B cell (primary cell): Measurements from ENCODE around the gene TWNK. TPM values are rescaled to one million over a fixed set of nuclear protein-coding genes. Genes with fewer than 3 reads are reported as not detected.

Experiments used
- ATAC-seq: fragments of 200-7000 bp; cut with Tn5 transposase; one replicate; pipeline ENCODE4 v1.10.0; 2021; ENCODE audit warnings: low read depth, mild to moderate bottlenecking, moderate number of reproducible peaks, moderate library complexity
- CTCF ChIA-PET: fragments of 350-600 bp; sonication (Branson Sonifier 250); formaldehyde crosslinking; loops from one replicate; lab custom pipeline; 2021; ENCODE audit warnings: antibody characterized with exemption, inconsistent platforms; lab: Charles Lee
- POLR2A ChIA-PET: fragments of 350-600 bp; sonication (Branson Sonifier 250); formaldehyde crosslinking; loops from one replicate; lab custom pipeline; 2021; ENCODE audit warnings: antibody characterized with exemption; lab: Charles Lee
- DNase-seq: peaks from one replicate; pipeline ENCODE4 v3.0.0; 2013
- H2AFZ ChIP-seq: 2 replicates; pipeline ENCODE4 v1.6.1; 2012; ENCODE audit warnings: mild to moderate bottlenecking, low read depth, low read length; ENCODE audit not compliant: insufficient read depth, poor library complexity, severe bottlenecking
- H3K27ac ChIP-seq, 2 donors: 1 replicate in 1 of 2; 2 replicates in 1 of 2; pipeline ENCODE4 v1.5.1; 2012 to 2013; ENCODE audit warnings: low read length in 2 of 2, mild to moderate bottlenecking in 2 of 2, moderate library complexity in 1 of 2
- H3K27me3 ChIP-seq, 4 experiments: fragments of 200-600 bp in 1 of 4; sonication (generic) in 1 of 4; replicated peaks in 1 of 4; 1 replicate in 2 of 4; 2 replicates in 2 of 4; pipeline versions ENCODE4 v1.6.1 to v1.7.0; 2013 to 2016; ENCODE audit warnings: low read length in 3 of 4, mild to moderate bottlenecking in 2 of 4, mixed read lengths in 1 of 4, moderate library complexity in 1 of 4; ENCODE audit not compliant: insufficient read depth in 4 of 4, control insufficient read depth in 3 of 4; ENCODE audit errors: control extremely low read depth in 1 of 4
- H3K36me3 ChIP-seq, 2 experiments: replicated peaks in 1 of 2; 1 replicate in 1 of 2; 2 replicates in 1 of 2; pipeline versions ENCODE4 v1.6.1 to v1.7.1; 2013; ENCODE audit warnings: low read length in 1 of 2; ENCODE audit not compliant: insufficient read depth in 2 of 2, control insufficient read depth in 1 of 2; ENCODE audit errors: control extremely low read depth in 1 of 2, extremely low read depth in 1 of 2
- H3K4me1 ChIP-seq, 2 donors: fragments of 200-600 bp in 1 of 2; sonication (generic) in 1 of 2; 1 replicate in 1 of 2; 2 replicates in 1 of 2; pipeline versions ENCODE4 v1.5.1 to v1.6.1; 2013 to 2017; ENCODE audit warnings: low read length in 2 of 2; ENCODE audit not compliant: control insufficient read depth in 2 of 2, insufficient read depth in 2 of 2
- H3K4me2 ChIP-seq: replicated peaks from 2 replicates; pipeline ENCODE3; 2012; ENCODE audit warnings: mild to moderate bottlenecking, low read depth, low read length; ENCODE audit not compliant: poor library complexity, severe bottlenecking
- H3K4me3 ChIP-seq, 5 experiments: fragments of 200-600 bp in 1 of 5; sonication (generic) in 1 of 5; 1 replicate in 3 of 5; 2 replicates in 2 of 5; pipeline versions ENCODE4 v1.5.1 to v1.7.0; 2011 to 2016; ENCODE audit warnings: low read length in 4 of 5, mild to moderate bottlenecking in 4 of 5, low read depth in 2 of 5, control low read depth in 1 of 5, moderate library complexity in 1 of 5; ENCODE audit not compliant: insufficient read depth in 1 of 5; ENCODE audit errors: control extremely low read depth in 1 of 5, extremely low read depth in 1 of 5
- H3K79me2 ChIP-seq: fragments of 200-600 bp; sonication (generic); one replicate; pipeline ENCODE4 v1.6.0; 2016; ENCODE audit warnings: low read length; ENCODE audit not compliant: control insufficient read depth, insufficient read depth
- H3K9ac ChIP-seq: fragments of 200-600 bp; sonication (generic); 2 replicates; pipeline ENCODE4 v1.6.1; 2017; ENCODE audit warnings: mild to moderate bottlenecking, low read length, moderate library complexity
- H3K9me3 ChIP-seq, 3 donors: one replicate each; pipeline versions ENCODE4 v1.6.1 to v1.7.1; 2013; ENCODE audit warnings: low read length in 2 of 3; ENCODE audit not compliant: control insufficient read depth in 2 of 3, insufficient read depth in 1 of 3; ENCODE audit errors: control extremely low read depth in 1 of 3
- H4K20me1 ChIP-seq: 2 replicates; pipeline ENCODE4 v1.6.0; 2012; ENCODE audit warnings: mild to moderate bottlenecking, low read length; ENCODE audit not compliant: insufficient read depth, control insufficient read depth, poor library complexity, severe bottlenecking
- H3K27ac Mint-ChIP-seq: one replicate; pipeline ENCODE4 v1.8.0; 2021; ENCODE audit warnings: mixed read lengths
- H3K27me3 Mint-ChIP-seq: one replicate; pipeline ENCODE4 v1.8.0; 2021; ENCODE audit warnings: mixed read lengths
- H3K4me1 Mint-ChIP-seq: one replicate; pipeline ENCODE4 v1.8.0; 2021; ENCODE audit warnings: mixed read lengths
- H3K4me3 Mint-ChIP-seq: one replicate; pipeline ENCODE4 v1.8.0; 2021; ENCODE audit warnings: mixed read lengths
- H3K9me3 Mint-ChIP-seq: one replicate; pipeline ENCODE4 v1.8.0; 2022; ENCODE audit warnings: mixed read lengths; ENCODE audit not compliant: insufficient read depth
- EZH2 ChIP-seq: IDR thresholded peaks from 2 replicates; pipeline ENCODE4 v1.6.1; 2012; ENCODE audit warnings: borderline replicate concordance, low read depth, mild to moderate bottlenecking, moderate library complexity, low read length; ENCODE audit not compliant: insufficient read depth, poor library complexity, severe bottlenecking
- WGBS: methylation state at CpG from one replicate; pipeline ENCODE4 v1.1.5; 2013; ENCODE audit warnings: missing lambda C conversion rate; ENCODE audit not compliant: insufficient coverage; 5-methylcytosine and 5-hydroxymethylcytosine counted together
- intact Hi-C: fragments of 100-400 bp; cut with micrococcal nuclease; formaldehyde crosslinking; loops from one replicate; pipeline ENCODE4 v1.10.0; 2022
- polyA plus RNA-seq: library from polyadenylated mRNA; depleted of rRNA; stranded (reverse); fragments of >200 nt; gene quantifications from 2 replicates; pipeline ENCODE4 v1.2.3, GENCODE V29; 2012
- total RNA-seq, 2 donors: library from RNA; stranded (reverse); fragments of 120-200 nt in 1 of 2; gene quantifications; 1 replicate in 1 of 2; 2 replicates in 1 of 2; pipeline versions ENCODE4 v1.2.3 to v1.2.4, GENCODE V29; 2013 to 2022
- TF ChIP-seq, protein P1 (sequence below): fragments of 200-600 bp; IDR thresholded peaks from one replicate; pipeline ENCODE4 v1.8.0; 2022; ENCODE audit warnings: antibody characterized with exemption, mild to moderate bottlenecking

The TWNK gene
- total and polyA plus RNA-seq, 2 donors (not counting 1 experiment from before 2014, with no cell fraction given), result 7.2 to 11.8 TPM

DNA sequence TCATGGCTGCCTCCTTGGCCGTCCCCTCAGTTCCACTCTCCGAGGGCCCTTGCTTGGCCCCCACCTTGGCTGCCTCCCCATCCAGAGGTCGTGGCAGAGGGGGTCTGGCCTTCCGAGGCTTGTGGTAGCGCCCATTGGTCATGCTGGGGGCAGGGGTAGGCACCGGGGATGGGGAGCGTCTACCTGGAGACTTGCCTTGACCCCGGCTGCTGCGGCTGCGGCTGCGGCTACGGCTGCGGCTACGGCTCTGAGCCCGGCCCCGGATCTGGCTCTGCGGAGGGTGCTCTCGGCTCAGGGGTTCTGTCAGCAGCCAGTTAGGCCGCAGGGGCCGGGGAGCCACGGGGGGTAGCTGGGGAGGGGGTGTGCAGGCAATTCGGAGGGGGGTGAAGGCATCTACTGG, 23.0 kb downstream of the TWNK start:
- ATAC-seq, result no peak
- H3K79me2 ChIP-seq, result no peaks in the 10 kb centered on the region
- no peak overlapping the region for H3K4me3 Mint-ChIP-seq
- H3K4me1 Mint-ChIP-seq, result peaks cover 14% of the 10 kb centered on the region
- DNase-seq, result no peak
- H3K4me1 ChIP-seq, result peaks cover 8 to 13% of the 10 kb centered on the region in 2 donors
- H3K4me3 ChIP-seq, result no peak overlapping the region
- H3K27ac ChIP-seq, result no peak overlapping the region
- no peaks in the 10 kb centered on the region for H3K9me3 ChIP-seq
- no peaks in the 10 kb centered on the region for H4K20me1 ChIP-seq
- H3K36me3 ChIP-seq, result peaks cover 0 to 2% of the 10 kb centered on the region in 2 experiments
- ChIA-PET CTCF (interaction anchor here (0.7 to 2.1 kb wide), 3 partner anchors 9 to 578 kb away, joined by 3 to 16 read pairs (median 5); partner anchors contain the start of genes DPCD, LZTS2 and POLL), POLR2A (no interaction called here)
- peaks cover 9% of the 10 kb centered on the region for H3K27me3 Mint-ChIP-seq
- H3K27me3 ChIP-seq, result peaks cover 0 to 10% (median 1%) of the 10 kb centered on the region in 4 experiments
- intact Hi-C loops, result loop anchor here (5.0 kb wide), 1 partner anchor 338 kb away; no protein-coding TSS in a partner anchor
- H3K9me3 Mint-ChIP-seq, result no peaks in the 10 kb centered on the region
- no peak overlapping the region for H3K9ac ChIP-seq
- no peak overlapping the region for H3K4me2 ChIP-seq
- TF ChIP-seq, protein P1, sequence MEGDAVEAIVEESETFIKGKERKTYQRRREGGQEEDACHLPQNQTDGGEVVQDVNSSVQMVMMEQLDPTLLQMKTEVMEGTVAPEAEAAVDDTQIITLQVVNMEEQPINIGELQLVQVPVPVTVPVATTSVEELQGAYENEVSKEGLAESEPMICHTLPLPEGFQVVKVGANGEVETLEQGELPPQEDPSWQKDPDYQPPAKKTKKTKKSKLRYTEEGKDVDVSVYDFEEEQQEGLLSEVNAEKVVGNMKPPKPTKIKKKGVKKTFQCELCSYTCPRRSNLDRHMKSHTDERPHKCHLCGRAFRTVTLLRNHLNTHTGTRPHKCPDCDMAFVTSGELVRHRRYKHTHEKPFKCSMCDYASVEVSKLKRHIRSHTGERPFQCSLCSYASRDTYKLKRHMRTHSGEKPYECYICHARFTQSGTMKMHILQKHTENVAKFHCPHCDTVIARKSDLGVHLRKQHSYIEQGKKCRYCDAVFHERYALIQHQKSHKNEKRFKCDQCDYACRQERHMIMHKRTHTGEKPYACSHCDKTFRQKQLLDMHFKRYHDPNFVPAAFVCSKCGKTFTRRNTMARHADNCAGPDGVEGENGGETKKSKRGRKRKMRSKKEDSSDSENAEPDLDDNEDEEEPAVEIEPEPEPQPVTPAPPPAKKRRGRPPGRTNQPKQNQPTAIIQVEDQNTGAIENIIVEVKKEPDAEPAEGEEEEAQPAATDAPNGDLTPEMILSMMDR, result no peak
- no peak for TF ChIP-seq EZH2
- 95% methylated on average over 21 of the region's 22 CpGs for WGBS
- H2AFZ ChIP-seq, result no peak overlapping the region
- no peak overlapping the region for H3K27ac Mint-ChIP-seq
